ENCODE data around the gene TTC24. TPM values are rescaled to one million over a fixed set of nuclear protein-coding genes. Genes with fewer than 3 reads are reported as not detected.

The TTC24 gene
- polyA plus RNA-seq, 1 of the 3 experiments (the other 2 are of a cell fraction) = not detected

GRCh38 chr1:156583821-156584622, 4.5 kb downstream of the TTC24 start:
- Histone ChIP-seq H3K4me2 (no peak overlapping the region), H4K20me1 (ENCODE audit: insufficient read depth) (no peaks in the 10 kb centered on the region), H3F3A (replicated peaks; ENCODE audit: insufficient read depth) (no peaks in the 10 kb centered on the region), H2AFZ (ENCODE audit: low read depth) (peak overlapping the region; percentile 57; the same call in 1 of the 2 replicates), H3K9me3 (no peaks in the 10 kb centered on the region), H3K27ac (ENCODE audit: low read depth in 2 of 2, low read length in 1 of 2) (no peak overlapping the region), H3K27me3 (ENCODE audit: insufficient read depth) (no peaks in the 10 kb centered on the region), H3K36me3 (replicated peaks in 1 of 2; ENCODE audit: control insufficient read depth in 1 of 2, insufficient read depth in 2 of 2, low read length in 1 of 2) (no peaks in the 10 kb centered on the region), H3K9ac (no peak overlapping the region), H3K9me2 (no peaks in the 10 kb centered on the region), H3K79me2 (ENCODE audit: insufficient read depth) (no peaks in the 10 kb centered on the region), H3K4me3 (ENCODE audit: low read depth in 2 of 2, low read length in 1 of 2) (no peak overlapping the region), H3K4me1 (ENCODE audit: control insufficient read depth in 1 of 2, insufficient read depth in 2 of 2, low read depth in 1 of 2, low read length in 1 of 2) (no peaks in the 10 kb centered on the region)
- WGBS (ENCODE audit: low lambda C conversion rate) = 54% methylated on average over 19 of the region's 20 CpGs
- CTCF ChIA-PET = interaction anchor here (0.5 to 11.1 kb wide), 15 partner anchors 10 to 94 kb away, joined by 3 to 104 read pairs (median 6); partner anchors contain the start of genes GPATCH4, HAPLN2 and NAXE
- POLR2A ChIA-PET = no interaction called here
- no peak for TF ChIP-seq MAX (IDR thresholded peaks at IDR 0.05; ENCODE audit: low read depth)
- peak; percentile 88 for TF ChIP-seq CTCF (IDR thresholded peaks at IDR 0.05)
- no peak for TF ChIP-seq MEF2A (IDR thresholded peaks at IDR 0.05; ENCODE audit: borderline replicate concordance, low read depth)
- peak; percentile 89 for TF ChIP-seq RAD21 (IDR thresholded peaks at IDR 0.05; ENCODE audit: low read length)
- peak; percentile 75 for TF ChIP-seq SMC3 (IDR thresholded peaks at IDR 0.05; ENCODE audit: low read depth, low read length)
- no peak for TF ChIP-seq RCOR1 (IDR thresholded peaks at IDR 0.05; ENCODE audit: low read length)
- peak; percentile 78 for DNase-seq

GRCh38 chr1:156584813-156585212, 5.3 kb downstream of the TTC24 start:
- Histone ChIP-seq H3F3A (replicated peaks; ENCODE audit: insufficient read depth) (no peaks in the 10 kb centered on the region), H3K36me3 (replicated peaks in 1 of 2; ENCODE audit: control insufficient read depth in 1 of 2, insufficient read depth in 2 of 2, low read length in 1 of 2) (no peaks in the 10 kb centered on the region), H3K4me3 (ENCODE audit: low read depth in 2 of 2, low read length in 1 of 2) (no peak overlapping the region), H3K9ac (no peak overlapping the region), H2AFZ (ENCODE audit: low read depth) (no peak overlapping the region), H4K20me1 (ENCODE audit: insufficient read depth) (no peaks in the 10 kb centered on the region), H3K9me3 (no peaks in the 10 kb centered on the region), H3K4me2 (no peak overlapping the region), H3K27ac (ENCODE audit: low read depth in 2 of 2, low read length in 1 of 2) (no peak overlapping the region), H3K27me3 (ENCODE audit: insufficient read depth) (no peaks in the 10 kb centered on the region), H3K9me2 (no peaks in the 10 kb centered on the region), H3K79me2 (ENCODE audit: insufficient read depth) (no peaks in the 10 kb centered on the region), H3K4me1 (ENCODE audit: control insufficient read depth in 1 of 2, insufficient read depth in 2 of 2, low read depth in 1 of 2, low read length in 1 of 2) (no peaks in the 10 kb centered on the region)
- ChIA-PET POLR2A (interaction anchor here (1.3 kb wide), 1 partner anchor 128 kb away, joined by 3 read pairs; no protein-coding TSS in a partner anchor), CTCF (interaction anchor here (0.6 to 11.1 kb wide), 18 partner anchors 9 to 199 kb away, joined by 3 to 104 read pairs (median 6); partner anchors contain the start of genes GPATCH4, HAPLN2 and NAXE)
- no peak for TF ChIP-seq PBX3 (IDR thresholded peaks at IDR 0.05)
- TF ChIP-seq TCF12 (IDR thresholded peaks at IDR 0.05) = no peak
- no peak for TF ChIP-seq EZH2phosphoT487 (IDR thresholded peaks at IDR 0.05; ENCODE audit: borderline replicate concordance, low read depth)
- TF ChIP-seq RAD21 (IDR thresholded peaks at IDR 0.05; ENCODE audit: low read length) = no peak
- no peak for TF ChIP-seq CHD2 (IDR thresholded peaks at IDR 0.05; ENCODE audit: low read length, partially characterized antibody)
- peak; percentile 43 for TF ChIP-seq CTCF (IDR thresholded peaks at IDR 0.05)
- no peak for TF ChIP-seq TAF1 (IDR thresholded peaks at IDR 0.05; ENCODE audit: borderline replicate concordance, low read depth, low read length)
- 0 out of 2 replicates have a peak, but pooled peaks have one; percentile 4 for TF ChIP-seq SMC3 (IDR thresholded peaks at IDR 0.05; ENCODE audit: low read depth, low read length)
- no peak for TF ChIP-seq RFX5 (IDR thresholded peaks at IDR 0.05; ENCODE audit: low read length)
- TF ChIP-seq YY1 (IDR thresholded peaks at IDR 0.05; ENCODE audit: low read depth) = no peak
- no peak for TF ChIP-seq MAX (IDR thresholded peaks at IDR 0.05; ENCODE audit: low read depth)
- no peak for TF ChIP-seq ZBTB33 (IDR thresholded peaks at IDR 0.05; ENCODE audit: borderline replicate concordance, low read depth)
- no peak for TF ChIP-seq TEAD4 (IDR thresholded peaks at IDR 0.05; ENCODE audit: borderline replicate concordance, insufficient read depth)
- DNase-seq = peak; percentile 65
- 54% methylated on average over 11 of the region's 11 CpGs for WGBS (ENCODE audit: low lambda C conversion rate)

Measured in SK-N-SH (cell line).